ENCODE results near the gene HNRNPA2B1.
"Not testable (repeated sequence)": the region's sequence is repeated elsewhere in the genome, so short reads cannot be mapped to it uniquely, and the experiment has no call there.

Gene HNRNPA2B1

DNA sequence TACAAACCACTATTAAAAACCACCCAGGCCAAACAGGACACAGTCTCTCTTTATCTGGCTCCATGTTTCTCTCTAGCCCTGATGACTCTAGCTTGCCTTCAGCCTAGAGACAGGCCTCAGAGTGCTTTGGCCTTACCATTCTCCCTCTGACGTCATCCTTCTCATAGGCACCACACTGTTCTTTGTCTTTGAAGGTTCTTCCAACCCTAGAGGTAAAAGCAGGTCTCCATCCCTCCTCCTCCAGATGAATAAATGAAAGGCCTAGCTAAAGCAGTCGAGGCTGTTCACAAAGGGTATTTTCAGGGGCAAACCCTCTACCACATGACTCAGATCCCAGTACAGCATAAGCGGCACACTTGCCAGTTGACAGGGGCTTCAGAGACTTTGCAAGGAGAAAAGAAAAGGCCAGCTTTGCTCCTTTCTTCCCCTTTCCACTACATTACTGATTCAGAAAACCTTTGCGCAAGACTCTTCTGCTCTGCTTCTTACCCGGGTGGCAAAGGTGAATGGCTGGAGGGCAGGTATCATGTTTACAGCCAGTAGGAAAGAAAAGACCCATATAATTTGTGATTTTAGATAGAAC is 33.8 kb downstream of the HNRNPA2B1 start:
- DNase-seq (ENCODE audit: low read depth in 2 of 2), result no peak

DNA sequence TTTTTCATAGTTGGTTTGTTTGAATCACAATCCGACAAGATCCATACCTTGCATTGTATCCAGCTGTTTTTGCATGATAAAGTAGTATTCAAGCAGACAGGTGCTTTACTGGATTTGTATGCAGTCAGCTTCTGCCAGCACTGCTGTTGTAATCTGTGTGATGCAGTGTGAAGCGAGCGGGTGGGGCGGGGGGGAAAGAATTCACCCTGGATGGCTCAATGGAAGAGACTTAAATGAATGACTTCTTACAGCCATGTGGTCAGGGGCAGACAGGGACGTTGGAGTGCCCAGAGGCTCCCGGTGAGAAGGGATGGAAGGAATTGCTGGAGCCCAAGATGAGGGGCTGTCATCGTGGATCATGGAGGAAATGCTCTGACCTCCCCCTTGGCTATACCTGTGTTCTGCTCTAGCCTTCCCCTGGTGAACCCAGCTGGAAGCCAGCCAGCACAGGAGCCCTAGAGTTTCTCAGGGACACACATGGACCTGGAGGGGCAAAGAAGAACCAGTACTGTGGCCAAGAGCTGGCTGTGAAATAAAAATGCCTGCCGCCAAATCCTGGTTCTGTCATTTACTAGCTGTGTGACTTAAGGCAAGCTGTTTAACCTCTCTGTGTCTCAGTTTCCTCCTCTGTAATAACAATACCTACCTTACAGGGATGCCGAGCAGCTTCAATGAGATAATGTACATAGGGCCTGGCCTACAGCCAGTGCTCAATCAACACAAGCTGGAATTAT is 34.4 kb downstream of the HNRNPA2B1 start:
- DNase-seq (ENCODE audit: low read depth in 2 of 2), result no peak

DNA sequence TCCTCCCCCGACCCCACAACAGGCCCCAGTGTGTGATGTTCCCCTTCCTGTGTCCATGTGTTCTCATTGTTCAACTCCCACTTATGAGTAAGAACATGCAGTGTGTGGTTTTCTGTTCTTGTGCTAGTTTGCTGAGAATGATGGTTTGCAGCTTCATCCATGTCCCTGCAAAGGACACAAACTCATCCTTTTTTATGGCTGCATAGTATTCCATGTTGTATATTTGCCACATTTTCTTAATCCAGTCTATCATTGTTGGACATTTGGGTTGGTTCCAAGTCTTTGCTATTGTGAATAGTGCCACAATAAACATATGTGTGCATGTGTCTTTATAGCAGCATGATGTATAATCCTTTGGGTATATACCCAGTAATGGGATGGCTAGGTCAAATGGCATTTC is 36.7 kb downstream of the HNRNPA2B1 start:
- not testable (repeated sequence) for DNase-seq (ENCODE audit: low read depth in 2 of 2)

DNA sequence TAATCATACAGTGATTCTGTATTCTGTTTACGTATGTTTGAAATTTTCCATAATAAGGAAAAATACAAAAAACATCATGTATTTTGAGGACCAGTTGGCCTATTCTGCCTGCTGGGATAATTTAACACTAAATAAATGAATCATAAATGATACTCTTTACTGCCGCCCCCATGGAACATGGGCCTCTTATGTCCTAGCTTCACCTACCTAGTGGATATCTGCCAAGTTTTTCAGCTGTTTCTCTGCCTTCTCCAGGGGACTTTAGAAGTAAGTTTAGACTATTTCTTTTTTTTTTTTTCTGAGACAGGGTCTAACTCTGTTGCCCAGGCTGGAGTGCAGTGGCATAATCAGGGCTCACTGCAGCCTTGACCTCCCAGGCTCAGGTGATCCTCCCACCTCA is 38.1 kb downstream of the HNRNPA2B1 start:
- DNase-seq (ENCODE audit: low read depth in 2 of 2), result no peak

DNA sequence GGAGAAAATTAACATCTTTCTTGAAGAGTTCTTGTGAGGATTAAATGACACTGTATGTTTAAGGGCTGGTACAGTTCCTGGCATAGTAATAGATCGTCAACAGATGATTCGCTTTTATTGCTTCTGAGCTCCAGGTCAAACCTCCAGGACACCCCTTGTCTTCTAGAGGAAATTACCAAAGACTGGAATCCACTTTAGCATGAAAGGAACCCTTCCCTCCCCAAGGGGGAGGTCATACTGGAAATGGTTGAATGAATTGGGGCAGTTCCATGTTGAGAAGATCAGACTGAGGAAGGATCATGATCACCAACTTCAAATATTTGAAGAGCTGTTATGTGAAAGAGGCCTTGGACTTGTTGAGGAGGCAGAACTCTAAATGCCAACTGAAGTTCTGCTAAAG is 39.6 kb downstream of the HNRNPA2B1 start:
- no peak for DNase-seq (ENCODE audit: low read depth in 2 of 2)

DNA sequence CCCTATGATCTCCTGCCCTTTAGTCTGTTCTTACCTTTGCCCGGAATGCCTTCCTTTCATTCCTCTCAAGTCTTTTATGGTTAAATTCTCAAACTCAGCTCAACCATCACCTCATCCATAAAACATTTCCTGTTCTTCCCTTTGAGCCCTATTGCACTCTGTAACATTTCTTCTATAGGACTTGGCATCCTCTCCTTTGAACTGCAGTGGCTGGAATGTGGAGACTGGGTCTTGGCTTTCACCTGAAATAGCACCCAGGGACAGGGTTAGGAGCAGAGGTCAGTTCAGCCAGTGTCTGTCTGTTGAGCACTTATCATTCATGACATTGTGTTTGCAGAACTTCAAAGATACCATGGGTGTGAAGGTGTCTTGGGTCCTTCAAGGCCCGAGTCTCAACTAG is 41.3 kb downstream of the HNRNPA2B1 start:
- no peak for DNase-seq (ENCODE audit: low read depth in 2 of 2)

DNA sequence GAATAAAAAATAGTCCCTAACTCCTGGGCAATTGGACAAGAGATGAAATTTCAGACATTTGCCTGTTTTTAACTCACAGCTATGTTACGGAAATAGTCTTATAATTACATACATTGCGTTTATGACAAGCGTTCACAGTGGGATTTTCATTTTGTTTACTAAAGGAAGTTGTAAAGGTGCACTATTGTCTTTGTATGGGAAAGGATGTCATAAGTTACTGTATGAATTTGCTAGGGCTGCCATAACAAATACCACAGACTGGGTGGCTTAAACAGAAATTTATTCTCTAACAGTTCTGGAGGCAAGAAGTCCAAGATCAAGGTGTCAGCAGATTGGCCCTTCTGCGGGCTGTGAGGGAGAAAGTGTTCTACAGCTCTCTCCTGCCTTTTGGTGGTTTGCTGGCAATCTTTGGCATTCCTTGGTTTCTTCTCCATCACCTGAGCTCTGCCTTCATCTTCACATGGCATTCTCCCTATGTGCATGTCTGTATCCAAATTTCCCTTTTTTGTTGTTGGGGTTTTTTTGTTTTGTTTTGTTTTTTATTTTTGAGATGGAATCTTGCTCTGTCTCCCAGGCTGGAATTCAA is 42.9 kb downstream of the HNRNPA2B1 start:
- DNase-seq (ENCODE audit: low read depth in 2 of 2), result no peak

DNA sequence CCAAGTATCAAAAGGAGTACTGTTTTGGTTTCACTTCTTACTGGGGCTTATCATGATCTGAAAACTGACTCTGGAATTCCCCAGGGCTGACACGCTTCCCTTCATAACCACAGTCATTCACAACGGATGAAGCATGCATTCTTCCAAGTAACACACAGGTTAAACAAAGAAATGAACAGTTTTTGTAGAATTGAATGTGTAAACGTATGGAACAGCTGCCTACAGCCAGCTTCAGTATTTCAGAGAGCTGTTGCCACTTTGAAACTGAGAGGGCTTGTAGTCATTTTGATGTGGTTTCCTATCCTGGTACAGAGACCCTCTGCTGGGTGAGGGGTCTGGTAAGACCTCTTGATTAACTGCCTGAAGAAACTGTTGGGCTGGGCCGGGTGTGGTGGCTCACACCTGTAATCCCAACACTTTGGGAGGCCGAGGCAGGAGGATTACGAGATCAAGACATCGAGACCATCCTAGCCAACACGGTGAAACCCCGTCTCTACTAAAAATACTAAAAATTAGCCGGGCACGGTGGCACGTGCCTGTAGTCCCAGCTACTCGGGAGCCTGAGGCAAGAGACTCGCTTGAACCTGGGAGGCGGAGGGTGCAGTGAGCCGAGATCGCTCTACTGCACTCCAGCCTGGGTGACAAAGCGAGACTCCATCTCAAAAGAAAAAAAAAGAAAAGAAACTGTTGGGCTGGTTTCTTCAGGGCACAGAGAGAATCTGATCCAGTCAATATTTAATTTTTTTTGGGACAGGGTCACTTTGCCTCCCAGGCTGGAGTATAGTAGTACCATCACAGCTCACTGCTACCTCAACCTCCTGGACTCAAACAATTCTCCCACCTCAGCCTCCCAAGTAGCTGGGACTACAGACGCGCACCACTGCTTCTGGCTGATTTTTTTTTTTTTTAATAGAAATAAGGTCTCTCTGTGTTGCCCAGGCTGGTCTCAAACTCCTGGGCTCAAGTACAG is 43.8 kb downstream of the HNRNPA2B1 start:
- DNase-seq (ENCODE audit: low read depth in 2 of 2), result peak in 1 of 2 donors; percentile 54

DNA sequence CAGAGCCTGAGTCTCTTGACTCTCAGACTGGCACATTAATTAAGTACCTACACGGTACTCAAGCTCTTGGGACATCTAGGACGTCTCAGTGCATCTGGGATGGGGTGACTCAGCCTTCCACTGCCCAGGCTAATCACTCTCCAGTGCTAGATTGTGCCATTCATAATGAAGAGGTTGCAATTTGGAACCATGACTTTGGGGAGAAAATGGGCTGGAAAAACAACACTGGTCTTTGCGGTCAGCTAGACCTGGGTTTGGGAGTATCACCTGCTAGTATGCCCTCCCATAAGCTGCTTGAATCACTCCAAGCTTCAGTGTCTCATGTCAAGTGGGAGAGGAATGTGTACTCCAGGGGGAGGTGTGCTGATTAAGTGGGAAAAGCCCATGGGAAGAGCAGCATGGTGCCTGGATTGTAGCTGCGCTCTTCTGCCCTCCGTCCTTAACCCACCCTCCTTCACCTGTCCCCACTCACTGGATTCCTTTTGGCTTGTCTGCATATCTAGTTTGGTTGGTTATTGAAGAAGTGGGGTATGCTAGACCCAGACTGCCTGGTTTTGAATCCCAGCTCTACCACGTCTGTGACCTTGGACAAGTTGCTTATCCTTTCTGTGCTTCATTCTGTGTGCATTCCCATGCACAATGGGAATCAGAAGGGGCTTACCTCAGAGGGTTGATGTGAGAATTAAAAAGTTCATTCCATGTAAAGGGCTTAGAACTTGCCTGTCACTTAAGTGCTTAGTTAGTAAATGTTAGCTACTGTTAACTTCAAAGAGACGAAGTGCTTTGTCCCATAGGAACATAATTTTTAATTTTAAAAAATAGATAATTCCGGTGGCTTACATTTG is 44.8 kb downstream of the HNRNPA2B1 start:
- no peak for DNase-seq (ENCODE audit: low read depth in 2 of 2)

DNA sequence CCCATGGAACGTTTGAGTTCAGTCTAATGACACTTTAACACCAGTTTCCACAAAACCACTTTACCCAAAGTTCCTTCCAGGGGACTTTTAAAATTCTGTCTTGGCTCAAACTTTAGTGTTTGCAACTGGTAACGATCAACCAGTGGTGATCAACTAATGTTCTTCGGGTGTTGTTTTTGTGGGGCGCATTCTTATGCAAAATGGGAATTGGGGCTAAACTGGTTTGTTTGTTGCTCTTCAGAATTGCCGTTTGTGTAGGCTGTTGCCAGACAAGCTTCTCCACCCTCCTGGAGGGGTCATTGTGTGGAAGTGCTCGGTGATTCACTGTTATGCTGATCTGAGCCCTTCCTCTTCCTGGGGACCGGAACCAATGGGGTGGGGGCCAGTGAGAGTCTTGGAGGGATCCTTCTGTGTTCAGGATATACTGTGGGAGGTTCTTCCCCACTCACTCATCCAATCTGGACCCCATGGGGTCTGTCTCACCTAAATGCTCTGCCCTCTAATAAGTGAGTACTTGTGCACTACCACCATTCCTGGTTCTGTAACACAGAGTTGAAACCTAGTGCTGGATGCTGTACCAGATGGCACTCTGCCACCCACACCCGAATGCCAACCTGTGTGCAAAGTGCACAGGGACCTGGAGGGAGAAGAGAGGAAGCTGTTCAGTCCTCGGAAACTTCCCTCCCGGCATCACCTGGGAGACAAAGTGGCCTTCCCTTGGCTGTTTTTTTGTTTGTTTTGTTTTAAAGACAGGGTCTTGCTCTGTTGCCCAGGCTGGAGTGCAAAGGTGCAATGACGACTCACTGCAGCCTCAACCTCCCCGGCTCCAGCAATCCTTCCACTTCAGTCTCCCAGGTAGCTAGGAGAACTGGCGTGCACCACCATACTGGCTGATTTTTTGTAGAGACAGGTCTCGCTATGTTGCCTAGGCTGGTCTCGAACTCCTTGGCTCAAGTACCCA is 46.4 kb downstream of the HNRNPA2B1 start:
- DNase-seq (ENCODE audit: low read depth in 2 of 2), result no peak

DNA sequence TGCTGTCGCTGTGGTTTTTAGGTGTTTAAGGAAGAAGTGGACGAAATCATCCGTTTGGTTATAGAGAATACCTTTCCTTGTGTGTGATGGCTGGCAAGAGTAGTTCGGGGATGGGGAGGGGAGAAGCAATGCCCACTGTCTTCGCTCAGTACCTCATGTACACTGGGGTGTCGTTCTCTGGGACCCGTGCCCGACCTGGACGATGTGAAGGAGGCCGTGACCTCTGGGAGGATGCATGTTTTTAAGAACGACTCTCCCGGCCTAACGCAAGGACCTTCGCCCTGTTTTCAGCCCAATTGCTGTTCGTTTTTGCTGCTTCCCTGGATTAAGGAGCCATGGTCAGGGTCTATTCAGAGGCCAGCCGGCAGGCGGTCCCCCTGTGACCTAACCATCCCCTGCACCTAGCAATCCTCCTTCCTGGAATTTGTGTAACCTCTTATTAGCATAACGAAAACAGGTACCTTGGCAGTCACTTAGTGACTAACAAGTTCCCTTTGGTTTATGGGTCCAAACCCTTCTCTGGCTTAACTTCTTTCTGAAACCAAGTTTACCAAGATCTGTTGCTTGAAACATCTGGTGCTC is 47.2 kb downstream of the HNRNPA2B1 start:
- DNase-seq (ENCODE audit: low read depth in 2 of 2), result no peak

DNA sequence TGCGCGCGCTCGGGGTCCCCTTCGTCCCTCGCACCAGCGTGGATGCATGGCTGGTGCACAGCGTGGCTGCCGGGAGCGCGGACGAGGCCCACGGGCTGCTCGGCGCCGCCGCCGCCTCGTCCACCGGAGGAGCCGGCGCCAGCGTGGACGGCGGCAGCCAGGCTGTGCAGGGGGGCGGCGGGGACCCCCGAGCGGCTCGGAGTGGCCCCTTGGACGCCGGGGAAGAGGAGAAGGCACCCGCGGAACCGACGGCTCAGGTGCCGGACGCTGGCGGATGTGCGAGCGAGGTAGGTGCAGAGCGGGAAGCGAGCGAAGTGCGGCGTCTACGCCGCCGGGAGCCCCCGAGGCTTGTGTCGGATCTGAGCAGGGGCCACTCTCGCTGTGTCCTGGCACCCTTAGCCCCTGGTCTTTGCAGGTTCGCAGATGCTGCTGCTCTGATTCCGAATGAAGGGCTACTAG is 47.7 kb downstream of the HNRNPA2B1 start:
- DNase-seq (ENCODE audit: low read depth in 2 of 2), result not testable (repeated sequence)

DNA sequence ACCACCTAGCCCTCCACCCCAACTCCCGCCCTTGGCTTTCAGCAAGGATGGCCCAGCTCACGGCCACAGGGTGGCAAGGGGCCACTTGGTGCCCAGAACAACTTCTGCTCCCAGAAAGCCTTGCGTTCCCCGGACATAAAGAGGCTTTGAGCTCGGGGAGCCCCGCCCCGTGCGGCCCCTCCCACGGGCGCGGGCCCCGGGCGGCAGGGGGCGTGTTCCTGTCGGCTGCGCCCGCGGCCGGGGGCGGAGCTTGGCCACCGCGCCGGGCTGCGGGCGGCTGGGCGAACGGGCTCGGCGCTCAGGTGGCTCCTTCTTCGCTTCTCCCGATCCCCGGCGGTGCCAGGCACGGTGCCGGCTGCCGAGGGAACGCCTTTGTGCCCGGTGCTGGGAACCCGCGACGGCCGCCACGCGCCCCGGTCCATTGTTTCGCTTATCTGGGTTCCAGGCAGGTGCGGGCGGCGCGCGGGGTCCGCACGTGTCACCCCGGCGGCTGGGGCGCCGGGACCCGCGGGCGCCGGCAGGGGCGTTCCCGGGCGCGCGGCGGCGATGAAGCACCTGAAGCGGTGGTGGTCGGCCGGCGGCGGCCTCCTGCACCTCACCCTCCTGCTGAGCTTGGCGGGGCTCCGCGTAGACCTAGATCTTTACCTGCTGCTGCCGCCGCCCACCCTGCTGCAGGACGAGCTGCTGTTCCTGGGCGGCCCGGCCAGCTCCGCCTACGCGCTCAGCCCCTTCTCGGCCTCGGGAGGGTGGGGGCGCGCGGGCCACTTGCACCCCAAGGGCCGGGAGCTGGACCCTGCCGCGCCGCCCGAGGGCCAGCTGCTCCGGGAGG is 48.4 kb downstream of the HNRNPA2B1 start, which contains the start of gene NFE2L3:
TSS of gene NFE2L3 (plus strand) at position 246 of the 829 bp plus-strand sequence. CDS start at position 547, 301 bp downstream.
- peak; percentile 80 to 81 for DNase-seq (ENCODE audit: low read depth in 2 of 2)

DNA sequence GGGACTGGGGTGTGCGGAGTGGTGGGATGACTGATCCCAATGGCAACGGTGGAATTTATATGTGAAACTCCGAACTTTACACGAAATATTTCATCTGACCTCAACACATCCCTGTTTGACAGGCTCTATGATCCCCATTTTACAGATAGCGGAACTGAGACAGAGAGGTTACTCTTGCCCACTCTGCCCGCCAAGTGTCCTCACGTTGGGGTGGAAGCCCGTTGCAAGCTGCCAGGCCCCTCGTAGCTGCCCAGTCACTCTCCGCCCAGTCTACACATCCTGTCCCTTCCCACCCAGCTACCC is 48.9 kb downstream of the HNRNPA2B1 start:
- no peak for DNase-seq (ENCODE audit: low read depth in 2 of 2)

DNA sequence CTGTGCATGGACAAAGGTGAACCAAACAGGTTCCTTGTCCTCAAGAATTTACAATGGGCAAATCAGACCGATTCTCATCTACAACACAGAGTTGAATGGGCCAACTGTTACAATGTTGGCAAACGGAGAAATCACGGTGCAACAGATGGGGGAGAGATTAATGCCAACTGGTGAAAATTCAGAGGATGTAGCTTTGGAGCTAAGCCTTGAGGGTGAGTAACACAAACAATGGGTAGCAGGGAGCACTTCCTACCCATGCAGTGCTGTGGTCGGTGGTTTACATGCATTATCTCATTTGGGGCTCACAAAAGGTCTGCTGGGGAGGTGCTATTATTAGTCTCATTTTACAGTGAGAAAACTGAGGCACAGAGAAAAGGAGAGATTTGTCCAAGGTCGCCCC is 49.5 kb downstream of the HNRNPA2B1 start:
- DNase-seq (ENCODE audit: low read depth in 2 of 2), result no peak

DNA sequence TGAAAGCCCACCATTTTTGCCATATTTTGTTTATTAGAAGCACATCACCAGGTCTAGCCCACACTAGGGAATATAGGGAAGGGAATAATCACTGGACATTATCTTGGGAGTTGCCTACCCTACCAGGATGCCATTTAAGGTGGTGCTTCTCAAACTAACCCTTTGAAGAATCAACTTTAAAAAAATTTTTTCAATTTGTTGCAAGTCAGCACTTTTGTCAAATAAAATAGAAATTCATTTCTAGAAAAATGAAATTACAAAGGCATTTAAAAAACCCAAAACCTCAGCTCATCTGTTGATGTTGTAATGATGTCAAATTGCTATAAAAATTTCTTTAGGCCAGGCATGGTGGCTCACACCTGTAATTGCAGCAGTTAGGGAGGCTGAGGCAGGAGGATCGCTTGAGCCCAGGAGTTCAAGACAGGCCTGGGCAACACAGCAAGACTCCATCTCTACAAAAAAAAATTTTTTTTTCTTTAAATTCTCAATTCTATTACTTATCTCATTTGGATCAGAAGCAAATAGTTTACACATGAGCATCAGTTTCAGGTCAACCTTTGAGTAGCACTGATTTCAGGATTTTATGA is 51.1 kb downstream of the HNRNPA2B1 start:
- no peak for DNase-seq (ENCODE audit: low read depth in 2 of 2)

DNA sequence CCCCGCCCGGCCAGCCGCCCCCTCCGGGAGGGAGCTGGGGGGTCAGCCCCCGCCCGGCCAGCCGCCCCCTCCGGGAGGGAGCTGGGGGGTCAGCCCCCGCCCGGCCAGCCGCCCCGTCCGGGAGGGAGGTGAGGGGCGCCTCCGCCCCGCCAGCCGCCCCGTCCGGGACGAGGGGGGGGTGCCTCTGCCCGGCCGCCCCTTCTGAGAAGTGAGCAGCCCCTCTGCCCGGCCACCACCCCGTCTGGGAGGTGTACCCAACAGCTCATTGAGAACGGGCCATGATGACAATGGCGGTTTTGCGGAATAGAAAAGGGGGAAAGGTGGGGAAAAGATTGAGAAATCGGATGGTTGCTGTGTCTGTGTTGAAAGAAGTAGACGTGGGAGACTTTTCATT is 52.2 kb downstream of the HNRNPA2B1 start:
- not testable (repeated sequence) for DNase-seq (ENCODE audit: low read depth in 2 of 2)

DNA sequence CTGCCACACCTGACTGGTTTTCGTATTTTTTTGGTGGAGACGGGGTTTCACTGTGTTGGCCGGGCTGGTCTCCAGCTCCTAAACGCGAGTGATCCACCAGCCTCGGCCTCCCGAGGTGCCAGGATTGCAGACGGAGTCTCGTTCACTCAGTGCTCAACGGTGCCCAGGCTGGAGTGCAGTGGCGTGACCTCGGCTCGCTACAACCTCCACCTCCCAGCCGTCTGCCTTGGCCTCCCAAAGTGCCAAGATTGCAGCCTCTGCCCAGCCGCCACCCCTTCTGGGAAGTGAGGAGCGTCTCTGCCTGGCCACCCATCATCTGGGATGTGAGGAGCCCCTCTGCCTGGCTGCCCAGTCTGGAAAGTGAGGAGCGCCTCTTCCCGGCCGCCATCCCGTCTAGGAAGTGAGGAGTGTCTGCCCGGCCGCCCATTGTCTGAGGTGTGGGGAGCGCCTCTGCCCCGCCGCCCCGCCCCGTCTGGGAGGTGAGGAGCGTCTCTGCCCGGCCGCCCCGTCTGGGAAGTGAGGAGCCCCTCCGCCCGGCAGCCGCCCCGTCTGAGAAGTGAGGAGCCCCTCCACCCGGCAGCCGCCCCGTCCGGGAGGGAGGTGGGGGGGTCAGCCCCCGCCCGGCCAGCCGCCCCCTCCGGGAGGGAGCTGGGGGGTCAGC is 52.8 kb downstream of the HNRNPA2B1 start:
- DNase-seq (ENCODE audit: low read depth in 2 of 2), result not testable (repeated sequence)

Measured in stimulated activated CD8-positive, alpha-beta memory T cell treated with anti-CD3 and anti-CD28 coated beads, Interleukin-15, amount 100 ng/mL, for 48 hours (primary cell).